Dermis microvascular lymphatic vessel endothelial cell (primary cell): ENCODE measurements around the gene NRN1. TPM values are rescaled to one million over a fixed set of nuclear protein-coding genes. Genes with fewer than 3 reads are reported as not detected.
"Not testable (repeated sequence)": the region's sequence is repeated elsewhere in the genome, so short reads cannot be mapped to it uniquely, and the experiment has no call there.

Experiments
- DNase-seq, 2 donors: peaks; one replicate each; pipeline versions ENCODE4 v3.0.0 to v3.0.0-alpha.2; 2010; ENCODE audit warnings: low read depth in 2 of 2
- total RNA-seq: library from RNA; depleted of rRNA; stranded (reverse); fragments of >200 nt; gene quantifications from 2 replicates; pipeline ENCODE4 v1.2.1, GENCODE V29; 2014

Gene NRN1, protein sequence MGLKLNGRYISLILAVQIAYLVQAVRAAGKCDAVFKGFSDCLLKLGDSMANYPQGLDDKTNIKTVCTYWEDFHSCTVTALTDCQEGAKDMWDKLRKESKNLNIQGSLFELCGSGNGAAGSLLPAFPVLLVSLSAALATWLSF
- total RNA-seq = 28.1 and 34.0 TPM in 2 replicates

DNA sequence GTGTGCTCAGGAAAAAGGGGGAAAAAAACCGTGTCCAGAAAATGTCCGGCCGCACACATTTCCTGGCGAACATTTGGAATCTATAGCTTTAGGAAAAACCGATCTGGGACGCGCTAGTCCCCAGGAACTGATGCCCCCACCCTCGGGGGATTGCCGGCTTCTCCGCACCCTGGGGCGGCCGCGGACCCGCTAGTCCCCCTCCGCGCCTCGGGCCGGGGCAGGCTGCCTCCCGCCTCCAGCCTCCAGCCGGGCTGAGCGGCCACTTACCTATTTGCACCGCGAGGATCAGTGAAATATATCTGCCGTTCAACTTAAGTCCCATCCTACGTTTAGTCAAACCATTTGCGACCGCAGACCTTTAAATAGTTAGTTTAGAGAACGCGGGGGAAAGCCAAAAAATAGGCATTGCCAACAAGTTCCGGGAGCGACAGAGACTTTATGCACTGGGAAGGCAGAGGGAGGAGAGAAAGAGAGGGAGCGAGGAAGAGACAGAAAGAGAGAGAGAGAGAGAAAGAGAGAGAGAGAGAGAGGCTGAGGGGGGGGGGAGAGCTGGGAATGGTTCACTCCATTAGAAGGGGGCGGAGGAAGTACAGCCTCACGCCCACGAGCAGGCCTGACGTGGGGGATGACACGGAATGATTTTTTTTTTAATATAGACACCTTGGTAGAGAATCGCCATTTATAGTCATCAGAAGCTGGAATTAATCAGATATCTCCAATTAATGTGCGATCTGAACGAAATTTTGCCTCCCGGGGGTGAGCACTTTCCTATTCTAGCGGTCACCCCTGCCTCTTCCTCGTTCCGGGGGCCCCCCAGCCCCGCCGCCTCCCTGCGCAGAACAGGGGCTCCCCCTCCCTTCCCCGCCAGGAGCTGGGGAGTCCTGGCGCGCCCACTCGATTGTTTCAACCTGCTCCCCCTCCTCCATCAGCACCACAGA lies at the start of gene NRN1:
NRN1 (minus strand) TSS at position 498 of the 938 bp plus-strand sequence; CDS start at position 322, 176 bp downstream.
- DNase-seq = peak; percentile 69 to 76

DNA sequence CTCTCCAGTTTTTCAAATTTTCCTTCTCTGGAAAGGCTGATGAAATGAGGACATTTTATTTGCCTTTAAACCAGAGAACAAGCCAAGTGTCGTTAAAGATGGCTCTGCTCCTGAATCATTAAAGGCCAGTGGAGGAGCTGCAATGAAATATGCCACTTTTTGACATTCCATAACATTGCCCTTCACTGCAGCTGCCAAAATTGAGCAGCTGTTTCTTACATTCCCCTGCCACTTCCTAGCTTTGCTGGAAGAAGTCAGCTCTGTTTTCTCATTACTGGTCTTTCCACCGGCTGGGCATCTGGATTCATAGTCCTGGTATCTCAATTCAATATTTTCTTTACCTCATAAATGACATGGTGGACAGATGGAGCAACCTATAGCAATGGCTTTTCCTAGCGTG lies 45.5 kb upstream of the NRN1 start:
- DNase-seq = no peak

GRCh38 chr6:6046716-6047115 lies 40.0 kb upstream of the NRN1 start:
- DNase-seq = no peak

- DNase-seq = no peak
Observed at GRCh38 chr6:6039946-6040509, 33.3 kb upstream of the NRN1 start.

- no peak for DNase-seq
Observed at GRCh38 chr6:6037179-6037578, 30.5 kb upstream of the NRN1 start.

DNA sequence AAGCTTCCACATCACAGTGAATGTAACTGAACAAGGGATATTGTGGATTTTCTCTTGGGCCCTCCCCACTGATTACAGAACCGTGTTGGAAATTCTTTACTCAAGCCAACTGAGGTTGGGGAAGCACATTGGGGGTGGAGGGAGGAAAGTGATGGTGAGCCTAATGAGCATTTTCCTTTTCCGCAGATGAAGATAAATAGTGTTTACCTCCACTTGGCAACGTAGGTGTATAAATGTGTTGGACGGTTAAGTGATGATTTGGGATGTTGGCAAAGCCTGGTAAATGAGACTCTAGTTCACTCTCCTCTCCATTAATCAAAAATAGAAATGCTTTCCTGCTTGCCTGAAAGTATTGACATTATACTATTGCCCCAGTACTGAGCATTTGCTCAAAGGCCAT lies 27.1 kb upstream of the NRN1 start:
- DNase-seq = peak in 1 of 2 donors; percentile 27

DNA sequence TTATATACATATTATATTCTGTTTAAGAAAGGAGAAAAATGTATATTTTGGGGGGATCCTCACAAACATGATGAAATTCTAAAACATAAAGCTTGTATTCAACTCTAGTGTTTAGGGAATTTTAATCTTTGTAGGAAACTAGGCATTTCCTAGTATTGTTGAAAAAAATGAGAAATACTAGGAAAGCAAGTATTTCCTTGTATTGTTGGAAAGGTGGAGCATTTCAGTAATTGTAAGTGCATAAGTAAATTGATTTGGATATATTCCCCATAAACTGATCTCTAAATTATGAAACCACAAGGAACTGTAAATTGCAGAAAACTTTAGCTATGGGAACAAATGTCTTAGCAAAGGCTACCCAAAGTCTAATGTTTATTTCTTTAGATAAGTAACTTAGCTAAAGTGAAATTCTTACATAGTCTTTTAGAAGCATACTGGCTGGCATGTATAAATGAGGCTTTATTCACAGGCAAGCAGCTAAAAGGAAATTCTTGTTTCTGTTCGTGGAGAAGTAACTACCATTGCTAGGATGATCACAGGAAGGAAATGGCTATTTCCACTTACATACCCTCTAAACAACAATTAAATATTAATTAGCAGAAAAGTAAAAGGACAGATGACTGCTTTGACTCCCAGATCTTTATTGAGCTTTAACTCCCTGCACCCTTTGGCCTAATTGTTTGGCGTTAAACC lies 19.9 kb upstream of the NRN1 start:
- peak in 1 of 2 donors; percentile 35 for DNase-seq

DNA sequence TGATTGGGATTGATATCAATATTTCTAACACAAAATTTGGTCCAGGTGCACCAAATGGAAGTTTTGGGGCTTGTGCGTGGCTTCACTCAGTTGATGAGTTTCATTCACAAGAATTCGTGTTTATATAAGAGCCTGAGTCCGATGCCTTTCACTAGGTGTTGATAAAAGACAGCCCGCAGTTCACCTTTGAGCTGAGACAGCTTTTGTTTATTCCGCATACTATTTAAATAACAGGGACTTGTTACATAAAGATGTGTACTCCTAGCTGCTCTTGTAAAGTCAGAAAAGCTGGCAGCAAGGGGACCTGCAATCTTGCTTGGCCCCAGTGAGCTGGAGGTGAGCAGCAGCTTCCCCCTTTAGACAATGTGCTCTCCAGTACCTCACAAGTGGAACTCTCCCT lies 19.0 kb upstream of the NRN1 start:
- DNase-seq = no peak

DNA sequence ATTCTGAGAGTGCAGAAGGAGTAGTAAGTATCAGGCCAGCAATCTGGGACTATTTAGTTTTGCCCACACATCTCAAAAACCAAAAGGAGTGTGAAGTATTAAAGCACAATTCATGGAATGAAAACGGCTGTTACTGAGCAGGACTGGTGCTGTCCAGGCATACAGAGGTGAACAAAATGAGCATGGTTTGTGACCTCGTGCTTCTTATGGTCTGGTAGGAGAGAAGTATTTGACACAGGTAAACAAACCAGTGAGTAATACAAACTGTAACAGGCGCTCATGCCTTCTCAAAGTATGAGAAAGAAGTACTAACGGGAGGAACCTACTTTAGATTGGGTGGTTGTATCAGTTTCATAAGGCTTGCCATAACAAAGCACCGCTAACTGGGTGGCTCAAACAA lies 17.5 kb upstream of the NRN1 start:
- DNase-seq = no peak

DNA sequence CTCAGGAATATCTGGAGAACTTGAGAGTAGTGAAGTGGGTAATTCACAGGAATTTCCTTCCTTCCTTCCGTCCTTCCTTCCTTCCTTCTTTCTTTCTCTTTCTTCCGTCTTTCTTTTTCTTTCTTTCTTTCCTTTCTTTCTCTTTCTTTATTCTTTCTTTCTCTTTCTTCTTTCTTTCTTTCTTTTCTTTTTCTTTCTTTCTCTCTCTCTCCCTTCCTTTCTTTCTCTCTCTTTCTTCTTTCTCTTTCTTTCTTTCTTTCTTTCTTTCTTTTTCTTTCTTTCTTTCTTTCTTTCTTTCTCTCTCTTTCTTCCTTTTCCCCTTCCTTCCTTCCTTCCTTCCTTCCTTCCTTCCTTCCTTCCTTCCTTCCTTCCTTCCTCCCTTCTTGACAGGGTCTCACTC lies 16.1 kb upstream of the NRN1 start:
- DNase-seq = not testable (repeated sequence)

DNA sequence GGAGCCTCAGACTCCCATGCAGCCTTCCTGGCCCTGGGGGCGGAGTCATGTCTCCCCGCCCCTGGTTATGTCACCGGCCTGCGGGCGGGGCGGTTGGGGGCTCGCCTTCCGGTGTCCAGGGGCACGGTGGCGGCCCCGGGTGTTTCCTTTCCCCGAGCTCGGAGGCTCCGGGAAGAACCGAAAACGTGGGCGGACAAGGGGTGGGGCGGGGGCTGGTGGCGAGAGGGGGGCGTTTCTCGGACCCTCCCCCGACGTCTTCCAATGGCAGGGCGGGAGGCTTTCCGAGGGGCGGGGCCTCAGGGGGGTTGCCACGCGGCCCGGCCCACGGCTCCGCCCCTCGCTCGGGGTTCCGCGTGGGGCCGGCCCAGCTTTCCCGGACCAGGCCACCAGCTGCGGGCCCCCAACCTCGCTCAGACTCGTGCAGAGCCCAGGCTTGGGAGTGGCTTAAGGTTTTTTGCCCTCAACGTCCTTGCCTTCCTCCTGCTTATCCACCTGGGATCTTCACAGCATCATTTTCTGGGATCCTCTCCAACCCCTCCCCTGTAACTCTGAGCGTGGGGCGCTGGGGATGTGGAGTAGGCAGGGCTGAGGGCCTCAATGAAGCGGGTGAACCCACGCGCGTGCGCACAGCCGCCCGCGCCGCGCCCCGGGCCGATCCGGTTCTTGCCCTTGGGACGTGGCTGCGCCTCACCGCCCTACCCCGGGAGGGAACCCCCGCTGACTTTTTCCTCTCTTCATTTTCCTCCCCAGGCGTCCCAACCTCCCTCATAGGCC lies 2.1 kb upstream of the NRN1 start:
- DNase-seq = peak; percentile 79 to 87

GRCh38 chr6:6008089-6008647 lies 1.4 kb upstream of the NRN1 start:
- DNase-seq = no peak

- peak in 1 of 2 donors; percentile 71 for DNase-seq
Observed at GRCh38 chr6:6007366-6008088, 802 bp upstream of the NRN1 start.

- no peak for DNase-seq
Observed at GRCh38 chr6:6006006-6006427, 708 bp downstream of the NRN1 start.

GRCh38 chr6:6005051-6006005 lies 1.4 kb downstream of the NRN1 start:
- DNase-seq = no peak

GRCh38 chr6:6004390-6004995 lies 2.2 kb downstream of the NRN1 start:
- DNase-seq = no peak

DNA sequence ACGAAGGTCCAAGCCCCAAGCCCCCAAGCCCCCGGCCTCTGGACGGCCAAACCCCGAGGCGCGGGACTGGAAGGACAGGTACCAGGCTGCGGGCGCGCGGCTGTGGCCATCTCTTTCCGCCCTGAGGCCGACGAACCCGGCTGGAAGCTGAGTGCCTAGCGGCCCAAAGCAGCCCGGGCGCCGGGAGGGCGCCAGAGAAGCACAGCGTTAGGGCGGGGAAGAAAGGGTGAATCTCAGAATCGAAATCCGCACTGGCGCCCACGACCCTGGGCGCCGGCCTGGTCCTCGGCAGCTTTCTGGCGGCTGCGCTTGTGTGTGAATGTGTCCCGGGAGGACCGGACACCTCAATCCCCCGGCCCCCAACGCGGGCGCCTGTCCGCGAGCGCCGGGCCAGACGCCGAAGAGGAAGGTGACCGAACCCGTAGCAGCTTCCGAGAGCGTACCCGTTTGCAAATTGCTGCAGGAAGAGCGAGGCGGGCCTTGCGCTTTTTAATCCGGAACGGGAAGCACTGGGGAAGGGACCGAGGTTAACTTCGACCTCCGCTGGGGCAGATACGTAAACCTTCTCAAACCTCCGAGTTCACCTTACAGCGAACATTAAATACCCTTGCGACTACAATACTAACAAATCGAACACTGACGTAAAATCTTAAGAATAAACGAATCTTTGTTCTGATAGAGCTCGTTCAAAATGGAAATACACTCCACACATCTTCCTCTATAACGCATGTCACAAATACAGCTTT lies 2.9 kb downstream of the NRN1 start:
- peak in 1 of 2 donors; percentile 69 for DNase-seq
